Mesodermal cell (in vitro differentiated cells): ENCODE measurements around the gene RFX2.
A peak's percentile ranks its signal among the peaks of the same experiment; 100 is the strongest.

Source experiments
- H3K27ac ChIP-seq: 2 replicates; pipeline ENCODE4 v1.7.0; 2013; ENCODE audit warnings: mild to moderate bottlenecking, low read depth, low read length, moderate library complexity; ENCODE audit not compliant: severe bottlenecking
- H3K36me3 ChIP-seq: 2 replicates; pipeline ENCODE4 v1.7.1; 2013; ENCODE audit warnings: mild to moderate bottlenecking, low read length, moderate library complexity; ENCODE audit not compliant: control insufficient read depth, insufficient read depth
- H3K4me1 ChIP-seq: one replicate; pipeline ENCODE4 v1.7.1; 2013; ENCODE audit warnings: mild to moderate bottlenecking, low read length; ENCODE audit not compliant: insufficient read depth, control insufficient read depth, poor library complexity, severe bottlenecking
- H3K4me3 ChIP-seq: 2 replicates; pipeline ENCODE4 v1.7.0; 2013; ENCODE audit warnings: low read length, control low read depth, mild to moderate bottlenecking; ENCODE audit not compliant: insufficient read depth, poor library complexity, severe bottlenecking; ENCODE audit errors: extremely low read depth
- H3K9me3 ChIP-seq: 2 replicates; pipeline ENCODE4 v1.7.1; 2013; ENCODE audit warnings: mild to moderate bottlenecking, low read length, moderate library complexity; ENCODE audit not compliant: control insufficient read depth
- WGBS, 2 experiments: methylation state at CpG; one replicate each; pipeline ENCODE4 v1.1.5; 2013; ENCODE audit warnings: missing lambda C conversion rate in 2 of 2; ENCODE audit not compliant: insufficient coverage in 2 of 2; 5-methylcytosine and 5-hydroxymethylcytosine counted together

The RFX2 gene

GRCh38 chr19:6059396-6059947 is 50.8 kb downstream of the RFX2 start:
- Histone ChIP-seq H3K27ac (no peak overlapping the region), H3K36me3 (no peaks in the 10 kb centered on the region)
- 88 to 96% methylated on average over 2 to 4 of the region's 6 CpGs for WGBS, 2 experiments

DNA sequence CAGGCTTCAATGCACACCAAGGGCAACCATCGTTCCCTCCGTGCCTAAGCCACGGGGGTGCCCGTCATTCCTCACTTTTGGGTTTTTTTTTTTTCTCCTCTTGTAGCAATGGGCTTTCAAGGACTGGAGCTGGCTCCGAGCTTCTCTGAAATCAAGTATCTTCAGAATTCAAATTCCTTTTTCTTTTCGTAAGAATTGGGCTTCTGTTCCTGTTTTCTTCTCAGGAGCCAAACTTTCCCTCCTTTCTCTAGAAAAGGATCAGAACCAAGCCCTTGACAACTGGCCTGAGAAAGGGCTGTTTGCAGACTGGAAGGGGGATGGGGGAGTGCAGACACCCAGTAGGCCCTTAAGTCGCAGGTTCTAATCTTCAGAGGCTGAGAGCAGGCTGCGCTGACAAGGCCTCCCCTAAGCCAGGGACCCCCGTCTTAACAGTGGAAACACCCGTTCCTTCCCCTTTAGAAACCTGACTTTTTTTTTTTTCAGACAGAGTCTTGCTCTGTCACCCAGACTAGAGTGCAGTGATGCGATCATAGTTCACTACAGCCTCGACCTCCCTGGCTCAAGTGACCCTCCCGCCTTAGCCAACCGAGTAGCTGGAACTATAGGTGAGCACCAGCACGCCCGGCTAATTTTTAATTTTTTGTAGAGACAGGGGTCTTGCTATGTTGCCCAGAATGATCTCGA is 51.6 kb downstream of the RFX2 start:
- no peak overlapping the region for H3K27ac ChIP-seq
- H3K4me1 ChIP-seq = peaks cover 34% of the 10 kb centered on the region

More at GRCh38 chr19:6059396-6059947, 50.8 kb downstream of the RFX2 start:
- H3K4me1 ChIP-seq = peaks cover 39% of the 10 kb centered on the region
- H3K4me3 ChIP-seq = no peak overlapping the region
- no peaks in the 10 kb centered on the region for H3K9me3 ChIP-seq

DNA sequence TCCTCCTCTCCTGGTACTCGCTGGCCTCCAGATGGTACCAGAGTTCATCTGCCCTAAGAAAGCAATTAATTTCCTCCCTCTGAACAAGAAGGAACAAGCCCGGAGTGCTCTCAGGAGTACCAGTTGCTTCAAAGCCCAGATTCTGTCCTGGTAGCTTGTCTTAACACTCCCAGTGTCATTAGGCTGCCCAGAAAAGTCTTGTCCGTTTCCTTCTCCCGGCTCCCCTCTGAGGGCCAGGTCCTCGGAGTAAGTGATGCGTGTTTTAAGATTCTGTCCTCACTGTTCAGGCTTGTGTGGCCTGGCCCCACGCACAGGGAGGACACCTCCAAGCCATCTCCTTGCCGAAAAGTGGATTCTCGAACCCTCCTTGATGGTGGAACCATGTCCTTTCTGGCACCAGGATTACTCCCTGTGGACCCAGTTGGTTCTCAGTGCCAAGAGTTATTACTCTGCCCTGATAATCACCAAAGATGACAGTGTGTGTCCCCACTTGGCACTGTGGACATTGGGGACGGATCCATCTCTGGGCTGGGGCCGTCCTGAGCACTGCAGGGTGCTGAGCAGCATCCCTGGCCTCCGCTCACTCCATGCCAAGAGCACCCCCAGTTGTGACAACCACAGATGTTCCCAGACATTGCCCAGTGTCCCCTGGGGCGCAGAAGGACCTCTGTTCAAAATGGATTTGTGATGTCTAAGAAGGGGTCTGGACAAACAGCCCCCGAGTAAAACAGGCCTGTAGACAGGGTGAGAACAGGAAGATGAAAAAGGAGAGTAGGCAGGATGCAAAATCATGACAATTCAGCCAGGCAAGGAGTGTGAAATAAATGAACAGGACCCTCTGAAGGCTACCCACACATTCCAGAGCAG is 52.4 kb downstream of the RFX2 start:
- H3K4me1 ChIP-seq = peaks cover 28% of the 10 kb centered on the region
- H3K4me3 ChIP-seq = no peak overlapping the region
- no peaks in the 10 kb centered on the region for H3K9me3 ChIP-seq
- WGBS, 2 experiments = 88 to 94% methylated on average over 13 to 14 of the region's 14 CpGs
- peak overlapping the region; percentile 79 for H3K27ac ChIP-seq
- H3K36me3 ChIP-seq = no peaks in the 10 kb centered on the region

More for the DNA sequence above, 51.6 kb downstream of the RFX2 start:
- no peaks in the 10 kb centered on the region for H3K36me3 ChIP-seq
- WGBS, 2 experiments = 83 to 94% methylated on average over 15 of the region's 17 CpGs
- H3K4me3 ChIP-seq = no peak overlapping the region
- H3K9me3 ChIP-seq = no peaks in the 10 kb centered on the region

- no peaks in the 10 kb centered on the region for H3K9me3 ChIP-seq
- H3K4me1 ChIP-seq = peaks cover 22% of the 10 kb centered on the region
- H3K4me3 ChIP-seq = no peak overlapping the region
- H3K36me3 ChIP-seq = no peaks in the 10 kb centered on the region
- 80 to 87% methylated on average over 23 to 27 of the region's 28 CpGs for WGBS, 2 experiments
- H3K27ac ChIP-seq = peak overlapping the region; percentile 79
Observed at GRCh38 chr19:6056801-6057650, 53.3 kb downstream of the RFX2 start.

DNA sequence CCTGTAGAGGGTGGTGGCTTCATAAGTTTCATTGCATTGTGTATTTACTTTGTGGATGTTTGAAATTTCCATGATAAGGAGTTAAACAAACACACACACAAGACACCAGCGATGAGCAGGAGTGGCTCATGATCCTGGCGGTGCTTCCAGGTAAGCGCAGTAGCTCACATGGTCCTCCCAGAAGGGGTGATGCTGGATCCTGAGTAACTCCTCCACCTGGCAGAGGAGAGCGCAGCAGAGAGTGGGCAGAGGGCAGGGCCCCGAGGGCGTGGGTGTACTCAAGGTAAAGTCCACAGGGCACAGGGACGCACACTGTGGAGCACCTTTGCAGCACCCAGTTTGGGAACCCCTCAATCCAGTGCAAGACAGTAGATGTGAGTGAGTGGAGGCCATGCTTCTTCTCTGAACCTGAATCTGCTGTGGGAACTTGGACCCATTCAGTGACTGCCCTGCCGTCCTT is 54.0 kb downstream of the RFX2 start:
- H3K9me3 ChIP-seq = no peaks in the 10 kb centered on the region
- H3K4me3 ChIP-seq = no peak overlapping the region
- WGBS, 2 experiments = 88 to 92% methylated on average over 7 to 8 of the region's 8 CpGs
- H3K27ac ChIP-seq = peak overlapping the region; percentile 79
- H3K36me3 ChIP-seq = no peaks in the 10 kb centered on the region
- H3K4me1 ChIP-seq = peaks cover 17% of the 10 kb centered on the region

- WGBS, 2 experiments = 82% methylated on average over 2 of the region's 4 CpGs; no CpG with 5 or more reads in 1 of the 2 experiments
- no peak overlapping the region for H3K4me3 ChIP-seq
- H3K4me1 ChIP-seq = peaks cover 12% of the 10 kb centered on the region
- H3K36me3 ChIP-seq = no peaks in the 10 kb centered on the region
- no peaks in the 10 kb centered on the region for H3K9me3 ChIP-seq
- no peak overlapping the region for H3K27ac ChIP-seq
Observed at GRCh38 chr19:6055013-6055795, 55.1 kb downstream of the RFX2 start.

- no peaks in the 10 kb centered on the region for H3K9me3 ChIP-seq
- 0 to 25% methylated on average over 3 to 7 of the region's 15 CpGs for WGBS, 2 experiments
- no peaks in the 10 kb centered on the region for H3K36me3 ChIP-seq
- H3K27ac ChIP-seq = no peak overlapping the region
- no peak overlapping the region for H3K4me3 ChIP-seq
- no peaks in the 10 kb centered on the region for H3K4me1 ChIP-seq
Observed at GRCh38 chr19:6048793-6049405, 61.4 kb downstream of the RFX2 start.

- 20 to 60% methylated on average over 1 to 2 of the region's 9 CpGs for WGBS, 2 experiments
- Histone ChIP-seq H3K4me3 (no peak overlapping the region), H3K4me1 (no peaks in the 10 kb centered on the region), H3K9me3 (no peaks in the 10 kb centered on the region), H3K27ac (no peak overlapping the region), H3K36me3 (no peaks in the 10 kb centered on the region)
Observed at GRCh38 chr19:6048348-6048747, 62.0 kb downstream of the RFX2 start.

GRCh38 chr19:6047741-6048251 is 62.5 kb downstream of the RFX2 start:
- Histone ChIP-seq H3K4me1 (no peaks in the 10 kb centered on the region), H3K9me3 (no peaks in the 10 kb centered on the region), H3K36me3 (no peaks in the 10 kb centered on the region), H3K4me3 (no peak overlapping the region), H3K27ac (no peak overlapping the region)
- WGBS, 2 experiments = 67 to 69% methylated on average over 6 of the region's 8 CpGs
